ENCODE results near the gene EEF1AKMT3. TPM values are rescaled to one million over a fixed set of nuclear protein-coding genes. Genes with fewer than 3 reads are reported as not detected.

The EEF1AKMT3 gene
- polyA plus RNA-seq, 1 donor (not counting 4 experiments of a cell fraction or from before 2014, with no cell fraction given), result 7.7 TPM

DNA sequence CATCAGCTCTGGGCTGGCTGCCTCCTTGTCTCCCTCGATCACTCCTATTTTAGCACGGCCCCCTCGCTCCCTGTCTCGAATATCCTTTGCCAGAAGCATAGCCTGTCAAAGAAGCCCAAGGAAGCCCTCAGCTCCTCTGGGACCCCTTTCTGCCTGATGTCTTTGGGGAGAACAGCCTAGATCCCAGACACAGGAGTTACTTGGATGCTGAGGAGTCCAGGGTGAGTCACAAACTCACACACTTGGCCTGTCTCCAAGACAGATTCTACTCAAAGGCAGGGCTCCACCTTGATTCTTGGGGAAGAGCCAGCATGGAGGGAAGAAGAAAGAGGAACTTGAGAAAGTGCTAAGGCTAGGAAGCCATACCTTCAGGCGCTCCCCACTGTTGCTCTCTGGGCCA, 38.0 kb downstream of the EEF1AKMT3 start:
- no peaks in the 10 kb centered on the region for H3K27me3 ChIP-seq (ENCODE audit: control insufficient read depth, extremely low read depth, insufficient read depth, low read length)
- no peak overlapping the region for H3K27ac ChIP-seq (ENCODE audit: control insufficient read depth, insufficient read depth, low read length)
- H3K4me3 ChIP-seq (ENCODE audit: control insufficient read depth in 2 of 3, extremely low read depth in 1 of 3, insufficient read depth in 2 of 3, low read depth in 1 of 3, low read length in 3 of 3), result no peak overlapping the region
- H3K4me1 ChIP-seq (ENCODE audit: control insufficient read depth, extremely low read depth, insufficient read depth, low read length), result peaks cover 9% of the 10 kb centered on the region
- H3K36me3 ChIP-seq (ENCODE audit: control insufficient read depth in 2 of 2, extremely low read depth in 1 of 2, insufficient read depth in 2 of 2, low read length in 2 of 2), result peaks cover 0 to 24% of the 10 kb centered on the region in 2 experiments
- H3K9ac ChIP-seq (ENCODE audit: control insufficient read depth, extremely low read depth, insufficient read depth, low read length), result no peak overlapping the region
- H3K9me3 ChIP-seq (ENCODE audit: control insufficient read depth, low read depth, low read length), result no peaks in the 10 kb centered on the region
- no peaks in the 10 kb centered on the region for H3K79me2 ChIP-seq (ENCODE audit: control insufficient read depth, insufficient read depth, low read length)
- DNase-seq (ENCODE audit: low read depth, low spot score), result peak; percentile 64
- FAIRE-seq, result peak; percentile 97
- H4K20me1 ChIP-seq (ENCODE audit: control insufficient read depth, extremely low read depth, insufficient read depth, low read length), result no peaks in the 10 kb centered on the region
- no peak for TF ChIP-seq EZH2 (IDR thresholded peaks at IDR 0.05; ENCODE audit: low read length)
- no peaks in the 10 kb centered on the region for H3K9me1 ChIP-seq (ENCODE audit: control insufficient read depth, extremely low read depth, insufficient read depth, low read length)
- H3K4me2 ChIP-seq (ENCODE audit: control insufficient read depth, extremely low read depth, insufficient read depth, low read depth, low read length), result peak overlapping the region; percentile 36
- H2AFZ ChIP-seq (ENCODE audit: control insufficient read depth, low read length), result no peak overlapping the region
- dilution Hi-C loops (cut with MboI; ENCODE audit: extremely low pct_ligation_motif_present, low sequenced_read_pairs), result no loop called here

DNA sequence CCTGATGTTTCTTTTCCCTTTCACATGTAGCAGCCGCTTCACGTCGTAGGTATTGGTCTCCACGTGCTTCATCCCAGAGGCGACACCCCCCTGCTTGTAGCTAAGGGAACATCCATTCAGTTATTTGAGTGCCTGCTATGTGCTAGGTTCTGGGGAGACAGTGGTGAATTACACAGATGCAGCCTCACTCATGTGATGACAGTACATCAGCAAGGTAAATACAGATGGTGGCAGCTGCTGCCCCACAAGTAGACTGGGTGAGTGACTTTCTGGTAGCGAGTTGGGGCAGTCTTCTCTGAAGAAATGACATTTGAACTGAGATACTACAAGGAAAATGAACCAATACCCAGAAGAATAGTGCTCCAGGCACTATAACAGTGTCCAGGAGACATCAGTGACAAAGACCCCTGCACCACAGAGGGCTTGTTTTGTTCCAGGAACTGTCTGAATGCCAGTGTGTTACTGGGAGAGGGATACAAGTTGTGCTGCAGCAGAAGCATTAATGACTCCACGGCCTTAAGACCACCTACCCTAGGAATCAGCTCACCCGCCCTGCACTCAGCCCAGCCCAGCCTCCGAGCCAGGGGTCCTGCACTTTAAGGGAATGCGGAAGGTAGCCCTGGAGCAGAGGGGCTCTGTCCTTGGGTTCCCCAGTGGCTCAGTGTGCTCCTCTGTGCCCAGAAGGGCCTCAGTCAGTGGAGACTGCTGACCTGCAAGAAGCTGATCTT, 38.8 kb downstream of the EEF1AKMT3 start:
- dilution Hi-C loops (cut with MboI; ENCODE audit: extremely low pct_ligation_motif_present, low sequenced_read_pairs), result no loop called here
- H3K4me2 ChIP-seq (ENCODE audit: control insufficient read depth, extremely low read depth, insufficient read depth, low read depth, low read length), result no peak overlapping the region
- H3K4me1 ChIP-seq (ENCODE audit: control insufficient read depth, extremely low read depth, insufficient read depth, low read length), result peaks cover 9% of the 10 kb centered on the region
- no peaks in the 10 kb centered on the region for H3K79me2 ChIP-seq (ENCODE audit: control insufficient read depth, insufficient read depth, low read length)
- peaks cover 0 to 23% of the 10 kb centered on the region in 2 experiments for H3K36me3 ChIP-seq (ENCODE audit: control insufficient read depth in 2 of 2, extremely low read depth in 1 of 2, insufficient read depth in 2 of 2, low read length in 2 of 2)
- H3K9me3 ChIP-seq (ENCODE audit: control insufficient read depth, low read depth, low read length), result no peaks in the 10 kb centered on the region
- H3K9ac ChIP-seq (ENCODE audit: control insufficient read depth, extremely low read depth, insufficient read depth, low read length), result no peak overlapping the region
- no peaks in the 10 kb centered on the region for H3K27me3 ChIP-seq (ENCODE audit: control insufficient read depth, extremely low read depth, insufficient read depth, low read length)
- no peak overlapping the region for H3K27ac ChIP-seq (ENCODE audit: control insufficient read depth, insufficient read depth, low read length)
- H2AFZ ChIP-seq (ENCODE audit: control insufficient read depth, low read length), result no peak overlapping the region
- H3K4me3 ChIP-seq (ENCODE audit: control insufficient read depth in 2 of 3, extremely low read depth in 1 of 3, insufficient read depth in 2 of 3, low read depth in 1 of 3, low read length in 3 of 3), result no peak overlapping the region
- no peaks in the 10 kb centered on the region for H3K9me1 ChIP-seq (ENCODE audit: control insufficient read depth, extremely low read depth, insufficient read depth, low read length)
- DNase-seq (ENCODE audit: low read depth, low spot score) (no peak), FAIRE-seq (no peak)
- H4K20me1 ChIP-seq (ENCODE audit: control insufficient read depth, extremely low read depth, insufficient read depth, low read length), result no peaks in the 10 kb centered on the region
- TF ChIP-seq EZH2 (IDR thresholded peaks at IDR 0.05; ENCODE audit: low read length), result no peak
- TF ChIP-seq, protein P1, sequence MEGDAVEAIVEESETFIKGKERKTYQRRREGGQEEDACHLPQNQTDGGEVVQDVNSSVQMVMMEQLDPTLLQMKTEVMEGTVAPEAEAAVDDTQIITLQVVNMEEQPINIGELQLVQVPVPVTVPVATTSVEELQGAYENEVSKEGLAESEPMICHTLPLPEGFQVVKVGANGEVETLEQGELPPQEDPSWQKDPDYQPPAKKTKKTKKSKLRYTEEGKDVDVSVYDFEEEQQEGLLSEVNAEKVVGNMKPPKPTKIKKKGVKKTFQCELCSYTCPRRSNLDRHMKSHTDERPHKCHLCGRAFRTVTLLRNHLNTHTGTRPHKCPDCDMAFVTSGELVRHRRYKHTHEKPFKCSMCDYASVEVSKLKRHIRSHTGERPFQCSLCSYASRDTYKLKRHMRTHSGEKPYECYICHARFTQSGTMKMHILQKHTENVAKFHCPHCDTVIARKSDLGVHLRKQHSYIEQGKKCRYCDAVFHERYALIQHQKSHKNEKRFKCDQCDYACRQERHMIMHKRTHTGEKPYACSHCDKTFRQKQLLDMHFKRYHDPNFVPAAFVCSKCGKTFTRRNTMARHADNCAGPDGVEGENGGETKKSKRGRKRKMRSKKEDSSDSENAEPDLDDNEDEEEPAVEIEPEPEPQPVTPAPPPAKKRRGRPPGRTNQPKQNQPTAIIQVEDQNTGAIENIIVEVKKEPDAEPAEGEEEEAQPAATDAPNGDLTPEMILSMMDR (optimal IDR thresholded peaks at IDR 0.05 in 1 of 3, IDR thresholded peaks at IDR 0.05 in 1 of 3, conservative IDR thresholded peaks at IDR 0.05 in 1 of 3; ENCODE audit: extremely low read depth in 1 of 3, insufficient read depth in 2 of 3, low read length in 3 of 3), result no peak
